ENCODE results near the gene PIGC. TPM values are rescaled to one million over a fixed set of nuclear protein-coding genes. Genes with fewer than 3 reads are reported as not detected.

The PIGC gene
- total RNA-seq, 1 experiment from 2014 or later = 17.5 TPM

DNA sequence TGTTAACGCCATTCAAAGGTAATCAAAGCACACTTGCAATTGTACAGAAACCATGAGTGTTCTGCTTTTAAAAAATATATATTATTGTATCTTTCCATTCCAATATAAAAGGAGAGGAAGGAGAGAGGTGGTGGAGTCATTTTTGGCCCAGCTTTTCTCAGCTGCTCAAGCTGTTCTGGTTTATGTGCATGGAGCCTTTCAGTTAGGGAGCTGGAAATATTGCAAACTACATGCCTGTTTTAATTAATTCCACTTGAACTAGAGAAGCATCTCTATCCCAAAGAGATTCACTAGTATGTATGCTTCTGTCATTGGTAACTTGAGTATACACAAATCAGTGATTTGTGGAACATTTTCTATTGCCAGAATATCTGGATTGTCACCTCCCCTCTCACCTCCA, 51.9 kb downstream of the PIGC start:
- no peak overlapping the region for H4K91ac ChIP-seq (ENCODE audit: insufficient read length, low read depth, low read length)
- no peaks in the 10 kb centered on the region for H3K23me2 ChIP-seq (ENCODE audit: insufficient read length, low read depth, low read length, poor library complexity, severe bottlenecking)
- no peaks in the 10 kb centered on the region for H3K9me3 Mint-ChIP-seq

More for the DNA sequence above, 51.9 kb downstream of the PIGC start:
- WGBS (ENCODE audit: extremely low coverage, insufficient read length, low lambda C conversion rate) = no CpG with 5 or more reads among the region's 1 CpG
- Histone ChIP-seq H3K79me1 (ENCODE audit: insufficient read depth, low read depth, low read length, poor library complexity, severe bottlenecking) (no peaks in the 10 kb centered on the region), H4K5ac (ENCODE audit: insufficient read length, low read depth, low read length) (no peak overlapping the region), H2BK120ac (ENCODE audit: low read depth, low read length, poor library complexity, severe bottlenecking) (no peak overlapping the region), H4K20me1 (ENCODE audit: control insufficient read depth, insufficient read depth, insufficient read length) (no peaks in the 10 kb centered on the region), H2BK20ac (ENCODE audit: low read depth, low read length, poor library complexity, severe bottlenecking) (no peak overlapping the region), H3T11ph (ENCODE audit: low read length) (no peak overlapping the region), H3K9me3 (ENCODE audit: control insufficient read depth, low read depth, low read length) (no peaks in the 10 kb centered on the region), H2BK12ac (ENCODE audit: insufficient read length, low read depth, low read length) (no peak overlapping the region), H3K23ac (ENCODE audit: insufficient read length, low read depth, low read length) (no peak overlapping the region), H3K4me1 (ENCODE audit: insufficient read depth, low read length) (peaks cover 4% of the 10 kb centered on the region; the same call in 1 of the 2 replicates), H2AFZ (ENCODE audit: low read length) (no peak overlapping the region), H3K27me3 (ENCODE audit: insufficient read depth, low read length) (no peaks in the 10 kb centered on the region), H2BK15ac (ENCODE audit: low read depth, low read length) (no peak overlapping the region), H2AK5ac (ENCODE audit: insufficient read length, low read length) (no peak overlapping the region), H3K56ac (ENCODE audit: insufficient read length, low read depth, low read length) (no peak overlapping the region), H4K8ac (replicated peaks; ENCODE audit: insufficient read length, low read depth, low read length) (no peak overlapping the region), H2BK5ac (ENCODE audit: insufficient read length, low read length) (no peak overlapping the region), H3K4me2 (ENCODE audit: insufficient read depth, insufficient read length, low read length) (no peak overlapping the region), H3K18ac (ENCODE audit: insufficient read length, low read depth, low read length) (no peak overlapping the region), H3K4ac (ENCODE audit: low read depth, low read length) (no peak overlapping the region), H3K9ac (ENCODE audit: extremely low read depth, insufficient read length, low read length) (no peak overlapping the region), H3K14ac (ENCODE audit: insufficient read depth, low read length) (no peak overlapping the region), H3K27ac (ENCODE audit: insufficient read length, low read depth, low read length) (no peak overlapping the region), H3K79me2 (ENCODE audit: insufficient read depth, low read length) (no peaks in the 10 kb centered on the region)
- Mint-ChIP-seq H3K27ac (no peak overlapping the region), H3K4me1 (peaks cover 35 to 41% of the 10 kb centered on the region in 2 experiments), H3K36me3 (ENCODE audit: insufficient read depth in 1 of 3, low read depth in 3 of 3) (no peaks in the 10 kb centered on the region), H3K27me3 (ENCODE audit: low read depth) (no peaks in the 10 kb centered on the region), H3K4me3 (no peak overlapping the region)
- TF ChIP-seq, protein P1, sequence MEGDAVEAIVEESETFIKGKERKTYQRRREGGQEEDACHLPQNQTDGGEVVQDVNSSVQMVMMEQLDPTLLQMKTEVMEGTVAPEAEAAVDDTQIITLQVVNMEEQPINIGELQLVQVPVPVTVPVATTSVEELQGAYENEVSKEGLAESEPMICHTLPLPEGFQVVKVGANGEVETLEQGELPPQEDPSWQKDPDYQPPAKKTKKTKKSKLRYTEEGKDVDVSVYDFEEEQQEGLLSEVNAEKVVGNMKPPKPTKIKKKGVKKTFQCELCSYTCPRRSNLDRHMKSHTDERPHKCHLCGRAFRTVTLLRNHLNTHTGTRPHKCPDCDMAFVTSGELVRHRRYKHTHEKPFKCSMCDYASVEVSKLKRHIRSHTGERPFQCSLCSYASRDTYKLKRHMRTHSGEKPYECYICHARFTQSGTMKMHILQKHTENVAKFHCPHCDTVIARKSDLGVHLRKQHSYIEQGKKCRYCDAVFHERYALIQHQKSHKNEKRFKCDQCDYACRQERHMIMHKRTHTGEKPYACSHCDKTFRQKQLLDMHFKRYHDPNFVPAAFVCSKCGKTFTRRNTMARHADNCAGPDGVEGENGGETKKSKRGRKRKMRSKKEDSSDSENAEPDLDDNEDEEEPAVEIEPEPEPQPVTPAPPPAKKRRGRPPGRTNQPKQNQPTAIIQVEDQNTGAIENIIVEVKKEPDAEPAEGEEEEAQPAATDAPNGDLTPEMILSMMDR (conservative IDR thresholded peaks at IDR 0.05) = no peak
- DNase-seq = no peak

Other genes with a start within 250 kb of the PIGC start
- gene C1orf105, start 23.4 kb downstream of the PIGC start, total RNA-seq (2021) = not detected in 2 replicates
- 34.3 and 37.7 TPM in 2 replicates for gene SUCO, start 89.1 kb upstream of the PIGC start, total RNA-seq (2021)
- gene FASLG, start 215.0 kb upstream of the PIGC start, total RNA-seq (2021) = not detected in 2 replicates

Data from H9 (cell line).